PC-3 (cell line): ENCODE data around the gene RAB11FIP4. TPM values are rescaled to one million over a fixed set of nuclear protein-coding genes. Genes with fewer than 3 reads are reported as not detected.

Source experiments
- ATAC-seq: fragments of 200-7000 bp; cut with Tn5 transposase; 2 replicates; pipeline ENCODE4 v1.9.1; 2020; ENCODE audit warnings: mild to moderate bottlenecking, moderate library complexity
- BruUV-seq: library from RNA; stranded (reverse); fragments of 400-500 nt; replicated peaks from 2 replicates; lab custom pipeline; 2021; lab: Mats Ljungman, UMichigan
- CTCF ChIA-PET: fragments of 300-600 bp; sonication (Branson Sonifier 250); formaldehyde crosslinking; loops from one replicate; lab custom pipeline; 2022; ENCODE audit warnings: antibody characterized with exemption; lab: Charles Lee
- POLR2A ChIA-PET: fragments of 300-600 bp; sonication (Branson Sonifier 250); formaldehyde crosslinking; loops from one replicate; lab custom pipeline; 2022; ENCODE audit warnings: antibody characterized with exemption; ENCODE audit not compliant: unreplicated experiment; lab: Charles Lee
- DNase-seq: peaks from one replicate; pipeline ENCODE4 v3.0.0-alpha.2; 2015
- H2AFZ ChIP-seq: fragments of 300-600 bp; sonication (generic); 2 replicates; pipeline ENCODE4 v1.6.0; 2016; ENCODE audit warnings: antibody characterized with exemption, low read length
- H3F3A ChIP-seq: fragments of 300-600 bp; sonication (generic); one replicate; pipeline ENCODE4 v1.6.0; 2017; ENCODE audit warnings: antibody characterized with exemption, low read length, control low read depth, mild to moderate bottlenecking; ENCODE audit not compliant: unreplicated experiment
- H3K27ac ChIP-seq: fragments of 300-600 bp; sonication (generic); 2 replicates; pipeline ENCODE4 v1.5.1; 2016; ENCODE audit warnings: mild to moderate bottlenecking, low read length
- H3K27me3 ChIP-seq: fragments of 300-600 bp; sonication (generic); 2 replicates; pipeline ENCODE4 v1.6.1; 2016; ENCODE audit warnings: low read length, mixed read lengths
- H3K36me3 ChIP-seq: fragments of 300-600 bp; sonication (generic); 2 replicates; pipeline ENCODE4 v1.6.1; 2016; ENCODE audit warnings: low read depth, mixed run types, low read length, mixed read lengths
- H3K4me1 ChIP-seq: fragments of 300-600 bp; sonication (generic); 2 replicates; pipeline ENCODE4 v1.5.1; 2016; ENCODE audit warnings: low read length; ENCODE audit not compliant: insufficient read depth
- H3K4me2 ChIP-seq: fragments of 300-600 bp; sonication (generic); 2 replicates; pipeline ENCODE4 v1.6.0; 2016; ENCODE audit warnings: low read length
- H3K4me3 ChIP-seq: fragments of 300-600 bp; sonication (generic); 2 replicates; pipeline ENCODE4 v1.5.1; 2016; ENCODE audit warnings: mild to moderate bottlenecking, low read length, mixed read lengths
- H3K79me2 ChIP-seq: fragments of 300-600 bp; sonication (generic); 2 replicates; pipeline ENCODE4 v1.6.1; 2017; ENCODE audit warnings: low read length, mixed read lengths
- H3K9ac ChIP-seq: fragments of 300-600 bp; sonication (generic); 2 replicates; pipeline ENCODE4 v1.6.0; 2016; ENCODE audit warnings: mild to moderate bottlenecking, low read length
- H3K9me2 ChIP-seq: fragments of 300-600 bp; sonication (generic); replicated peaks from 2 replicates; pipeline ENCODE4 v1.6.1; 2016; ENCODE audit warnings: mixed run types, low read length, mixed read lengths
- H3K9me3 ChIP-seq: fragments of 300-600 bp; sonication (generic); 2 replicates; pipeline ENCODE4 v1.6.1; 2016; ENCODE audit warnings: low read length, mixed read lengths
- H4K20me1 ChIP-seq: fragments of 300-600 bp; sonication (generic); 2 replicates; pipeline ENCODE4 v1.6.1; 2016; ENCODE audit warnings: low read length, mixed read lengths
- EZH2 ChIP-seq: fragments of 300-600 bp; sonication (generic); IDR thresholded peaks from one replicate; pipeline ENCODE4 v1.6.1; 2017; ENCODE audit warnings: antibody characterized with exemption, mild to moderate bottlenecking, low read length; ENCODE audit not compliant: unreplicated experiment
- EZH2phosphoT487 ChIP-seq: fragments of 300-600 bp; sonication (generic); IDR thresholded peaks from 2 replicates; pipeline ENCODE4 v1.6.1; 2018; ENCODE audit warnings: mild to moderate bottlenecking, antibody characterized with exemption, low read length, borderline replicate concordance
- intact Hi-C: fragments of 100-400 bp; cut with micrococcal nuclease; formaldehyde crosslinking; loops from 2 replicates; pipeline ENCODE4 v1.9.0; 2023
- total RNA-seq: library from RNA; depleted of rRNA; stranded (reverse); fragments of >200 nt; gene quantifications from 2 replicates; pipeline ENCODE4 v1.2.3, GENCODE V29; 2014
- TF ChIP-seq, protein P1 (sequence below): fragments of 300-600 bp; sonication (generic); conservative IDR thresholded peaks from 2 replicates; pipeline ENCODE4 v1.5.1; 2017; ENCODE audit warnings: antibody characterized with exemption, low read depth, mild to moderate bottlenecking, low read length

Gene RAB11FIP4
- total RNA-seq, 1 experiment from 2014 or later: 4.2 TPM

DNA sequence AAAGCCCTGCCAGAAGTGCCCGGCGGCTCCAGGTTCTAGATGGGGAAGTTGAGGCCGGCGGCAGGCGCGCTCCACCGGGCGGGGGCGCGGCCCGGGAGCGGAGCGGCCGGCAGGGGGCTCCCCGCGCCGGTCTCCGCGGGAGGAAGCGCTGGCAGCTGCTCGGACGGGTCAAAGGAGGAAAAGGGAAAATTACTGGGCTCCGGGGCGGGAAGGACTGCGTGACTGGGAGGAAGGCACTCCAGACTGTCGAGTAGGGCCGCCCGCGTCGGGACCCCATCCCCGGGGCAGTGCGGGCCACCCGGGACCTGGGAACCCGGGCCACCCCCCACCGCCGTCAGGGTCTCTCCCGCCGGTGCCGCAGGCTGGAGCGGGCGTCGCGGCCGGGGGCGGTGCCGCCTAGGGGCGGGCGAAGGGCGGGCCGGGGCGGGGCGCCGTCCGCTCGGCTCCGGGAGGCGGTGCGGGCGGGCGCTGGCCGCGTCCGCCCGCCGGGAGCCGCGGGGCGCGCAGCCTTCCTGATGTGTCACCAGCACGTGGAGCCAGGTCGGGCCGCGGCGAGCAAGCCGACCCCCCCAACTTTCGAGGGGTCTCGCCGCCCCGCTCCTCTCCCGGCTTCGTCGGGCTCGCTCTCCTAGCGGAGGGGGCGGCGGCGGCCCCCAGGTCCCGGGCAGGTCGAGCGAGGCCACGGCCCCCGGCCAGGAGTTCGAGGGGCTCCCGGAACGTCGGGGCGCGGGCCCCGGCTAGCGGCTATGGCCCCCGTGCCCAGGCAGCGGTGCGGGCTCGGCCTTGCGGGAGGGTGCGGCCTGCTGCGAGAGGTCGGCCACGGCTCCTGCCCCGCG is 167.5 kb downstream of the RAB11FIP4 start:
- no peaks in the 10 kb centered on the region for H3K36me3 ChIP-seq
- H3K4me3 ChIP-seq: peak overlapping the region; percentile 83
- H4K20me1 ChIP-seq: no peaks in the 10 kb centered on the region
- peak; percentile 64 for DNase-seq
- peaks cover 44% of the 10 kb centered on the region for H3K79me2 ChIP-seq
- CTCF ChIA-PET: interaction anchor here (0.7 to 1.8 kb wide), 2 partner anchors 22 to 284 kb away, joined by 3 to 5 read pairs; no protein-coding TSS in a partner anchor
- peaks cover 24% of the 10 kb centered on the region for H3K4me1 ChIP-seq
- TF ChIP-seq EZH2phosphoT487: no peak
- TF ChIP-seq, protein P1, sequence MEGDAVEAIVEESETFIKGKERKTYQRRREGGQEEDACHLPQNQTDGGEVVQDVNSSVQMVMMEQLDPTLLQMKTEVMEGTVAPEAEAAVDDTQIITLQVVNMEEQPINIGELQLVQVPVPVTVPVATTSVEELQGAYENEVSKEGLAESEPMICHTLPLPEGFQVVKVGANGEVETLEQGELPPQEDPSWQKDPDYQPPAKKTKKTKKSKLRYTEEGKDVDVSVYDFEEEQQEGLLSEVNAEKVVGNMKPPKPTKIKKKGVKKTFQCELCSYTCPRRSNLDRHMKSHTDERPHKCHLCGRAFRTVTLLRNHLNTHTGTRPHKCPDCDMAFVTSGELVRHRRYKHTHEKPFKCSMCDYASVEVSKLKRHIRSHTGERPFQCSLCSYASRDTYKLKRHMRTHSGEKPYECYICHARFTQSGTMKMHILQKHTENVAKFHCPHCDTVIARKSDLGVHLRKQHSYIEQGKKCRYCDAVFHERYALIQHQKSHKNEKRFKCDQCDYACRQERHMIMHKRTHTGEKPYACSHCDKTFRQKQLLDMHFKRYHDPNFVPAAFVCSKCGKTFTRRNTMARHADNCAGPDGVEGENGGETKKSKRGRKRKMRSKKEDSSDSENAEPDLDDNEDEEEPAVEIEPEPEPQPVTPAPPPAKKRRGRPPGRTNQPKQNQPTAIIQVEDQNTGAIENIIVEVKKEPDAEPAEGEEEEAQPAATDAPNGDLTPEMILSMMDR: peak; percentile 71
- no peak for TF ChIP-seq EZH2
- POLR2A ChIA-PET: no interaction called here
- peak overlapping the region; percentile 90 for H3K4me2 ChIP-seq
- no TSS peak for BruUV-seq
- no peaks in the 10 kb centered on the region for H3K27me3 ChIP-seq
- H2AFZ ChIP-seq: peak overlapping the region; percentile 65; the same call in 1 of the 2 replicates
- peak overlapping the region; percentile 88 for H3K27ac ChIP-seq
- peak; percentile 73 for ATAC-seq
- H3K9me2 ChIP-seq: no peaks in the 10 kb centered on the region
- intact Hi-C loops: loop anchor here (1.0 to 2.0 kb wide), 2 partner anchors 38 to 283 kb away; no protein-coding TSS in a partner anchor
- no peaks in the 10 kb centered on the region for H3F3A ChIP-seq
- peak overlapping the region; percentile 86 for H3K9ac ChIP-seq
- no peaks in the 10 kb centered on the region for H3K9me3 ChIP-seq

DNA sequence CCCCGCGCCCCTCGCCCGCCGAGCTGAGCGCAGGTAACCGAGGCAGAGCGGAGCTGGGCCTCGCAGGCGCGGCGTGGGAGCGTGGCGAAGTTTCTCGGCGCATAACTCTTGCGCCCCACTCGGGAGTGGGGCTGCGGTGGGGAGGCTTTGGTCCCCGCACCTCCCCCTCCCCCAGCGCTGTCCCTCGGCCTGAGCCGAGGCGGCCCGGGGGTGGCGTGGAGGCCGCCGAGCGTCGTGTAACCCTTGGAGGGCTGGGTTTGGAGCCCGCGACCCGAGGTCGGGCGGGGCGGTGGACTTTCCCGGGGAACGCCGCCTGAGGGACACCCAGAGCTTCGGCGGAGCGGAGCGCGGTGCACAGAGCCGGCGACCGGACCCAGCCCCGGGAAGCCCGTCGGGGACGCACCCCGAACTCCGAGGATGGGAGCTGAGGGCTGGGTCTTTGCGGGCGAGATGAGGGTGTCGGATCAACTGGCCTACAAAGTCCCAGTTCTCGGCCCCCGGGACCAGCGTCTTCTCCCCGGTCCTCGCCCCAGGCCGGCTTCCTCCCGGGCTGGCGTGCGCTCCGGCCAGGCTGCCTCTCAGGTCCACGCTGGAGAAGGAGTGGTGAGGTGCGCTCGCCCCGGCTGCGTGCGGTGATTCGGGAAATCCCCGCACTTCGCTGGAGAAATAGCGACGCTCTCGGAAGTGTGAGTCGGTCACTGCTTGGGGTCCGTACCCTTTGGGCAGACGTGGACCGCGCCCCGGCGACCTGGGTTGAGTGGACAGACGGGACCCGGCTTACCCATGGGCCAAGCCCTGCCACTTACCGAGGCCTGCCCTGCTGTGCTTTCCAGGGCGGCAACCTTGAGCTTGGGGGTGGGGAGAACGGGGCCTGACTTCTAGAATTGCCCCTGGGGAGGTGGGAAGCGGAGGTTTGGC is 168.4 kb downstream of the RAB11FIP4 start:
- DNase-seq: no peak
- H3K27ac ChIP-seq: peak overlapping the region; percentile 88
- peak overlapping the region; percentile 50; the same call in 1 of the 2 replicates for H2AFZ ChIP-seq
- no peaks in the 10 kb centered on the region for H3K27me3 ChIP-seq
- peaks cover 53% of the 10 kb centered on the region for H3K79me2 ChIP-seq
- H3K4me2 ChIP-seq: peak overlapping the region; percentile 90
- H3K4me3 ChIP-seq: peak overlapping the region; percentile 83
- CTCF ChIA-PET: interaction anchor here (1.8 kb wide), 1 partner anchor 283 kb away, joined by 5 read pairs; no protein-coding TSS in a partner anchor
- no TSS peak for BruUV-seq
- peaks cover 24% of the 10 kb centered on the region for H3K4me1 ChIP-seq
- TF ChIP-seq EZH2phosphoT487 (no peak), EZH2 (no peak)
- TF ChIP-seq, protein P1: no peak
- POLR2A ChIA-PET: no interaction called here
- H3K9me3 ChIP-seq: no peaks in the 10 kb centered on the region
- H3F3A ChIP-seq: no peaks in the 10 kb centered on the region
- peak overlapping the region; percentile 86 for H3K9ac ChIP-seq
- no peaks in the 10 kb centered on the region for H3K36me3 ChIP-seq
- intact Hi-C loops: loop anchor here (2.0 kb wide), 1 partner anchor 37 kb away; no protein-coding TSS in a partner anchor
- peak; percentile 10 for ATAC-seq
- no peaks in the 10 kb centered on the region for H3K9me2 ChIP-seq
- no peaks in the 10 kb centered on the region for H4K20me1 ChIP-seq
